8988T (cell line): ENCODE measurements around the gene SLAMF8.

Source experiments
- DNase-seq: peaks from one replicate; pipeline ENCODE4 v3.0.0; 2011

The SLAMF8 gene

GRCh38 chr1:159877695-159878444, 51.2 kb downstream of the SLAMF8 start:
- no peak for DNase-seq

GRCh38 chr1:159879136-159879535, 52.5 kb downstream of the SLAMF8 start:
- DNase-seq, result no peak

- DNase-seq, result no peak
These were observed 53.3 kb downstream of the SLAMF8 start for GRCh38 chr1:159879977-159880376.

GRCh38 chr1:159880430-159880829, 53.8 kb downstream of the SLAMF8 start:
- no peak for DNase-seq

- peak; percentile 53 for DNase-seq
These were observed 55.2 kb downstream of the SLAMF8 start for GRCh38 chr1:159881622-159882526.

- DNase-seq, result no peak
These were observed 55.8 kb downstream of the SLAMF8 start for GRCh38 chr1:159882527-159882862.

GRCh38 chr1:159883134-159883533, 56.5 kb downstream of the SLAMF8 start:
- no peak for DNase-seq

- no peak for DNase-seq
These were observed 57.6 kb downstream of the SLAMF8 start for GRCh38 chr1:159884296-159884695.
